GM21526 (cell line): ENCODE results near the gene ADAMTS16.

Experiments
- ATAC-seq: cut with Tn5 transposase; IDR thresholded peaks from one replicate; pipeline ENCODE4 v1.9.1; 2021; ENCODE audit warnings: moderate library complexity; ENCODE audit not compliant: unreplicated experiment, low FRiP score

Gene ADAMTS16

DNA sequence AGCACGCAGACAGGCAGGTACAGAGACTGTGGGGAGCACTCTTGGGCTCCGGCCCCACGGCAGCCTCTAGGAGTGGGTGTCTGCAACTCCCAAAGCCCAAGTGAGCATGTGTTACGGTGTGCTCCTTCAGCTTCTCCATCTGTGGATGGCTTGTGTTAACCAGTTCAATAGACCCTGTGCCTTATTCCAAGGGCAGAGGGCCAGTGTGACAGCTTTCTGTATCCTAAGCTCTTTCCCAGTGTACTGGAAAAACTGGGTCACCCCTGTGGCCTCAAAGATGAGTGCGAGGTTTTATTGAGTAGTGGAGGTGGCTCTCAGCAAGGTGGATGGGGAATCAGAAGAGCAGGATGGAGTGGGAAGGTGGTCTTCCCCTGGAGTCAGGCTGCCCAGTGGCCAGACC, 78.3 kb downstream of the ADAMTS16 start:
- no peak for ATAC-seq

DNA sequence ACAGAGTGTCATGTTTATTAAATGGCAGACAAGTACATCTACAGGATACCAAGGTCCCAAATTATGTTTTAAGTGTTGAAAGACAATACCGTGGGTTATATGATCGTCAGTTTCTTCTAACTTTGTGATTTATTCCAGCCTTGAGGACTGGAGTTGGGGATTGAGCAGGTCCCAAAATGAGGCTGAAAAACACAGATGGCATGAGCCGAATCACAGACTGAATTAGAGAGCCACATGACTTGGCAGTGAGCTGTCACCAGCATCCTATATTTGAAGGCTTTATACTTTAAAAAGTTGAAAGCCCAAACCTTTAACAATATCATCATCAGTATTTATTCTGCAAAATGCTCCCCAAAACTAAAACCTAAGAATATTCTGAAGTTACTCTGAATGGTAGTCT, 79.4 kb downstream of the ADAMTS16 start:
- ATAC-seq = no peak

DNA sequence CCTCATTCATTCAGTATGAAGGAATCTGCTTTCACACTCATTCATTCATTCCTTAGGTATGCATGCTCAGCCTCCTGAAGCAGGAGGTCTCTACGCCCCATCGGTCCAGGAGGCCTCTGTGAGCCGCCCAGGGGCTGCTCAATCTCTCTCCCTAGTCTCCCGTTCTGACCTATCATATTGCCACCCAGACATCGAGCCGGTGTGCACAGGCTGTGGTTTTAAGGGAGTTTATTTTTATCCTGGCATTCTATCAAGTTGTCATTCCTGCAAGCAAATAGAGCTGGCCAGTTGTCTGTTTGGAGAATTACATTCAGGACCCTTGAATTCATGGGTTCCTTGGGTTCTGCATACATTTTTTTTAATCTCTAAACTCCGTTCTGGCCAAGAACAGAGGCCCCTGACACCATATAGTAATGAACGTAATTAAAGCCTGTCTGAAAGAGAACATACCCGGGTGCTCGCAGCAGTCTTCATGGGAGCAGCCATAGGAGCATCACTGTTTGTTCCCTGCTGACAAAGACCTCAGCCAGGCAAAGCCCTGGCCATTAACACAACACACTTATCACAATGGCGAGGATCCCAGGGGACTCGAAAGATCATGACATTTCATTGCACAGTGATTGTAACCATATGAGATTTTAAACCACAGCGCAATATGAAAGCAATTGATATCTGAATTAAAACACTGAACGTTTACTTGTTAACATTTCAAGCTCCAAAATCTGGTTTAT, 80.9 kb downstream of the ADAMTS16 start:
- ATAC-seq = no peak

DNA sequence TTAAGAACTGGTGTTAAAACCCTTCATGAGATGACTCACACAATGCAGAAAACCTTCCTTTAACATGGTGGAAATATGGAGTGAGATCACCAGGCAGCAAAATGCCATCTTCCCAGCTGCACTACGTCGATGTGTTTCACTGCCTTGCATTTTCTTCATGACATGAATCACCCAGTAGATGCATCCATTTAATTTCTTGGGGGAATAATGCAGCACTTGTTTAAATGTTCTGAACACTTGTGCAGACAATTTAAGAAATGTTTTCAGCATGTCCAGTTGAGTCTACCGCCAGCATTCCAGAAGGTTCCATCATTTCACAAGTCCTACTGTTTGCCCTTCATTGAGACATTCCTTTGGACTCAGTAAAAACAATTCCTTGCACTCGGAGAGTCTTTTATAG, 81.6 kb downstream of the ADAMTS16 start:
- no peak for ATAC-seq

DNA sequence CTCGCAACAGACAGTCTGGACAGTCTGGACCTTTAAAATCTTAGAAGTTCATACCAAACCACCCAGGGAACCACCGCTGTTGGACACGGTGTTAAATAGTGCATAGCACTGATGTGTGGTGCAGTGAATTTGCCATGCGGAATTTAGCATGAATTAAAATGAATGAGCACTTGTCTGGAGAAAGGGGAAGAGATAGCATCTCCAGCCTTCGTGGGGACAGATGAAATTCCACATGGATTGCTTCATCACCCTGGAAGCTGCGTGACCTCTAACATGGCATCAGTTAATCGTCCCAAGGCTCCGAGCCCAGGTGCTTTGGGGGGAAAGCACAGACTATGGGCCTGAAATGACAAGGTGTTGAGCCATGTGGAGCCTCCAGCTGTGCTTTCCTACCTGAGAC, 91.4 kb downstream of the ADAMTS16 start:
- no peak for ATAC-seq

DNA sequence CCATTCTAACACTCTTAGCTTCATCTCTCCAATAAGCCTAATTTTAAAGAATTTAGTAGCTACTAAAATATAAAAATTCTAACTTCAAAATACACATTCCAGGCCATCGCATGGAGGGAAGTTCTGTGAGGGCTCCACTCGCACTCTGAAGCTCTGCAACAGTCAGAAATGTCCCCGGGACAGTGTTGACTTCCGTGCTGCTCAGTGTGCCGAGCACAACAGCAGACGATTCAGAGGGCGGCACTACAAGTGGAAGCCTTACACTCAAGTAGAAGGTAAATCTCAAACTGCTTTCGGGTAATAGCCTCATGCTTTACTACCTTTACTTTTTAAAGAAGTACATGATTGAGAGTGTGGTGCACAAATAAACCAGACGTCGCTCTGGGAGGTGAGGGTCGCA, 94.8 kb downstream of the ADAMTS16 start:
- no peak for ATAC-seq

DNA sequence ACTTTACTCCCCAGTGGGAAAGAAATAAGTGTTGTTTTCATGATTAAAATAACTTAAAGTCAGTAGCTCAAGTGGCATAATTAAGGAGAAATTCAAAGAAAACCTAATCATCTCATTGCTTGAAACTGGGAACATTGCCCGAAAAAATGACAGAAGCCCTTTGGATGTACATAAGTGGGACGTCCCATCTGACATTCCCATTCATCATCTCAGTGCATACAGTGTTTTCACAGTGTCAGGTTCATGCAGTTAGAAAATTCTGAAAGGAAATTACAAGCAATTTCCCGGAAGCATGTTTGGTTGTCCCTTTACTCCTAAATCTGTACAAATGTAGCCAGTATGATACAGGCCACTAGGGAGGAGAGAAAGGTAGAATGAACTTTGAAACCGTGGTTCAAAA, 95.6 kb downstream of the ADAMTS16 start:
- no peak for ATAC-seq

DNA sequence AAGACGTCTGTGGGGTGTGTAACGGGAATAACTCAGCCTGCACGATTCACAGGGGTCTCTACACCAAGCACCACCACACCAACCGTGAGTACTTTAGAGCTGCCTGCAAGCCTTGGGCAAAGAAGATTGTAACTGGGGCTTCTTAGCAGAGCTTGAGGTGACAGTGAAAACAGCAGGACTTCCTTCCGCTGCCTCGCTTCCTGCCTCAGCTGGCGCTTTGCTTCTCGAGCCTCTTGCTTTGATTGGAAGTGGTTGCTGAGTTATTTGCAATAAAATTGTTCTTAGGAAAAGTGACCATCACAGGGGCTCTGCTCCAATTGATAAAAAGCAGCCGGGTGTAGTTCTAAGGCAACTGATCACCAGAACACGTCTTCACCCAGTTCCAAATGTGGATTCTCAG, 99.1 kb downstream of the ADAMTS16 start:
- no peak for ATAC-seq

DNA sequence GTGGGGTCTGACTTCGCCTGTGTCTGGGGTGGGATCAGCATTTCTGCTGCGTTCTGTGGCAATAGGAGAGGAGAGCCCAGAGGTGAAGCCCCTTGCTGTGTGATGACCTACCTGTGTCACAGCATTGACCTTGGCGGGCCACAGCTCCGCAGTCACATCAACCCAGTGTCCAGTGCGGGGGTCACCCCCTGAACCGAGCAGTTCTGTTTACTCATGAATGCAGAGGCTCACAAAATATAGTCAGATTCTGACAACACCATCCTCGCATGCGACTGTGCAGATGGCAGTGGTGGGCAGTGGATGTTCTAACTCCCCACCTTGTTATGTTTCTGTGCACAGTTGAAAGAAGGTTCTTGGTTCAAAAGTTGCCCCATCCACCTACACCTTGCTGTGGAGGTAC, 100.1 kb downstream of the ADAMTS16 start:
- no peak for ATAC-seq

DNA sequence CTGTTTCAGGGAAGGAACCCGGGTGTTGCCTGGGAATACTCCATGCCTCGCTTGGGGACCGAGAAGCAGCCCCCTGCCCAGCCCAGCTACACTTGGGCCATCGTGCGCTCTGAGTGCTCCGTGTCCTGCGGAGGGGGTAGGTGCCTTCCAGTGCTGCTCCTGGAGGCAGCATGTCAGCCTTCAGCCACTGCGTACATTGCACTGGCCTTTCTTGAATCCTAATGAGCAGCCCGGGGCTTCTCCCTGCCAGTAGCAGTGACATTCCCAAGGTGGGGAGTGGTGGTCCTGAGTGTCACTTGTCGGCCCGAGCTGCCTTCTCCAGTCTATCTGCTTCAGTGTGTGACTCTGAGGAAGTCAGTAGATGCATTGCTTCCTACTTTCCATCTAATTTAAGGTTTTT, 101.9 kb downstream of the ADAMTS16 start:
- ATAC-seq = no peak

DNA sequence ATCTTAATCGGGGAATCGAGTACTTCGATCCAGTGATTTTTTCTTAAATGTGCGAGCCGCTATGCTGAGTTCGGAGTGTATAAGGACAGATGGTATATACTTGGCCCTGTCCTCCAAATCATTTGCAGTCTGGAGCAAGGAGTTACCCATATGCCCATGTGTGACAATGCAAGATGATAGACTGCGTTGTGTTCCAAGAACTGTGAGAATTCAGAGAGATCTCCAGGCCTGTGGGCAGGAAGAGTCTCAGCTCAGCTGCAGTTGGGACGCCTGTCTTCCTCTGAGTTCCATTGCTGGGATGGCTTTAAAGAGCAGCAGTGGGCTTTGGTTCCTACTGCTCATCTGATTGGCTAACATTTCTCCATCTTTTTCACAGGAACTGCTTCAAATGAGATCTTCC, 106.6 kb downstream of the ADAMTS16 start:
- ATAC-seq = no peak

DNA sequence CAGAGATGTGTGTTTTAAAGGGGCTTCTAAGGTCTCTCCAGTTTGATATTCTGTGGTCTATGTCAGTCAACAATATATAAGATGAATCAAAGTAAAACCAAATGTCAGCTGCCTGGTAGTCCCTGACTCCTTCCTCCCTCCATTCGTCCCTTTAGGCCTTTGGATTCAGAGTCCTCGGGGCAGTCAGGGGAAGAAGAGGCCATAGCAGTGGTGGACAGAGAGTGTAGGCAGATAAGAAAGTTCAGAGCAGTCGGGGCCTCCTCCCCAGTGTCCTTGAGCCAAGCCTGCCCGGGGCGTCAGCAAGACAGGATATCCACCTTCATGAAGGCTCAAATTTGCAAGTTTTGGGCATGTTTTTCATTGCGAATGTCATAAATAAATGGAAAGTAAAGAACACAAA, 110.6 kb downstream of the ADAMTS16 start:
- no peak for ATAC-seq

DNA sequence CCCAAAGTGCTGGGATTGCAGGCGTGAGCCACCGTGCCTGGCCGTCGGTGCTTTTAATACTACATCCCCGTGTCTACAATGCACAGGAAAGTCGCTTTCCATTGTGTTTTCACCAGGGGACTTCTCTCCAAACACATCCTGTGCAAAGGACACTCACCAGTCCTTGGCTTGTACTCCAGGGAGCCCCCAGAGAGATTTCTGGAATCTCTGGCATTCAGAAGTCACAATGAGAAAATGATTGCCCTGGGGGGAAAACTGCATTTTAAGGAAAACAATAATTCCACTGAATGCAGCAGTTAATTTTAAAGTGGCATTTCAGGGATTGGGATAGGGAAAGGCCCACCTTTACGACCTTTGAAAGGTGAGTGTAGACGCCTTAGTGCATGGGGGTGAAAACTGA, 112.0 kb downstream of the ADAMTS16 start:
- no peak for ATAC-seq

DNA sequence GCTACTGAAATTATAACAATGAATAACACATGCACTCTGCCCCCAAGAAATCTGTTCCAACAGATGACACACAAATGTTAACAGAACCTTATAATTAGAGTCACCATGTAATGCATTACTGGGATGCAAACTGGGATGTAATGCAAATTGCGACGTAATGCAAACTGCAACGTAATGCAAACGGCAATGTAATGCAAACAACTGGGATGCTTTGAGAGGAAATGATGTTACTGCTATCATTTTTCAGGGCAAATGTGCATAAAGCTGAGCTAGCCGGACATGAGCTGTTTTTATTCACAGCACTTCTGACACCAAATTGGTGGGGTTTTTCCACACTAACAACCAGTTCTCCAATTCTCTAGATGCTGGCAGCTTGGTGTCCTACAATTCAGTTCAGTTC, 117.2 kb downstream of the ADAMTS16 start:
- no peak for ATAC-seq

DNA sequence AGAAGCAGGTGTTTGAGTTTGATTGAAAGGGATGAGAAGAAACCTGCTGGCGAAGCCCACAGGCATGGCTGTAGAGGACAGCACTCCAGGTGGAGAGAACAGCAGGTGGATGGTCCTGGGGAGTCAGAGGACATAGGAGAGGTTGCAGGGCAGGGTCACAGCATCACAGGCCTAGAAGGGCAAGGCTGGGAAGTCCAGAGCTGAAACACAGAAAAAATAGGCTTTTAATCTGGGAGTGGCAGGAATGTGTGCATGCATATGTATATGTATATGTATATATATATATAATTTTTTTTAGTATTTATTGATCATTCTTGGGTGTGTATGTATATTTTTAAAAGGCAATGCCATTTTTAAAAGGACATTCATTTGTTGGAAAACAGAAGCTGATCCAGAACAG, 118.4 kb downstream of the ADAMTS16 start:
- no peak for ATAC-seq

DNA sequence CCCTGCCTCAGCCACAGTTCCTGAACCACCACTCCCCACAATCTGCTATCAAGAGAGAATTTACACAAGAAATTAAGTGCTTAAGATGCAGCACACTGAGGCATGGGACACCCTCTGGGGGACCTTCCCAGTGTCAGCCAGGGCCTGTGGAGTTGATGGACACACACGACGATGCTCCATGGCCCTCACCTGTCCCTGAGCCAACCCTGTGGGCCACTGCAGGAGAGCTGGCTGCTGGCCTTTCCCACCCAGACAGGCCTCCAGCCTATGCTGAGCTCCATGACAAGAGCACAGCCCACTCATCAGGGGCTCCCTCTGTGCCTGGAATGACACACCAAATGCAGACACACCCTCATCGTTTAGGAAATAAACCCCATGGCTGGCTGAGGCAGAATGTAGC, 124.6 kb downstream of the ADAMTS16 start:
- no peak for ATAC-seq

DNA sequence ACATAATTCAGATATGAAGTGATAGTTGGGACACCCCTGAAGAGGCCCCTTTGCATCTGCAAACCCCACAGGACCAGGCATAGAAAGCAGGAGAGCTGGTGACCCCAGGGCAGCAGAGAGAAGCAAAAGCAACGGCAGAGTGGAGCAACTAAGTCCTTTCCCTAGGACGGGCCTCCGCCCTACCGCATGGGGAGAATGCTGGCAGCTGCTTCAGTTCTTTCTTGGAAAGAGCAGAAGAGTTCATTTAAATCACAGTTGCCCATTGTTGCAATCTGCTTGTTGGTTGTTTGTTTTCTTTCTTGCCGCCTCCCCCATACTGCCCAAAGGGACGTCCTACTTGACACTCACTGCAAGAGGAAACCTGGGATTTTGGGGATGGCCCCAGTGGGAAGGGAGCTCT, 126.2 kb downstream of the ADAMTS16 start:
- ATAC-seq = no peak

DNA sequence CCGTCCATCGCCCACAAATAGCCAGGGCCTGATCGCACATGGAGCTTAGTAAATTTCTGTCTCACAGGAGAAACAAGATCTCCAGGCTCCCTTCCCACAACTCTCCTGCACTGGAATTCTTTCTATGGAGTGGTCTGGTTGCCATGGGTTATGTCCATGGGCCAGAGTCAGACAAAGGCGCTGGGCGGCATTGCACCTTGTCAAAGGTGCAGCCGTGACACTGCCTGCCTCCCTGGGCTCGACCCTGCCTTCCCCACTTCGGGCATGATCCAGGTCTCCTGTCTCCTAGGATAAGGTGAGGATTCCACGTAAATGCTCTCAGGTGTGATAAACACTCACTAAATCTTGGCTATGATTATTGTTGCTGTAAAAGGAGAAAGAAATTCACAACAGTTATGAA, 130.0 kb downstream of the ADAMTS16 start:
- no peak for ATAC-seq

DNA sequence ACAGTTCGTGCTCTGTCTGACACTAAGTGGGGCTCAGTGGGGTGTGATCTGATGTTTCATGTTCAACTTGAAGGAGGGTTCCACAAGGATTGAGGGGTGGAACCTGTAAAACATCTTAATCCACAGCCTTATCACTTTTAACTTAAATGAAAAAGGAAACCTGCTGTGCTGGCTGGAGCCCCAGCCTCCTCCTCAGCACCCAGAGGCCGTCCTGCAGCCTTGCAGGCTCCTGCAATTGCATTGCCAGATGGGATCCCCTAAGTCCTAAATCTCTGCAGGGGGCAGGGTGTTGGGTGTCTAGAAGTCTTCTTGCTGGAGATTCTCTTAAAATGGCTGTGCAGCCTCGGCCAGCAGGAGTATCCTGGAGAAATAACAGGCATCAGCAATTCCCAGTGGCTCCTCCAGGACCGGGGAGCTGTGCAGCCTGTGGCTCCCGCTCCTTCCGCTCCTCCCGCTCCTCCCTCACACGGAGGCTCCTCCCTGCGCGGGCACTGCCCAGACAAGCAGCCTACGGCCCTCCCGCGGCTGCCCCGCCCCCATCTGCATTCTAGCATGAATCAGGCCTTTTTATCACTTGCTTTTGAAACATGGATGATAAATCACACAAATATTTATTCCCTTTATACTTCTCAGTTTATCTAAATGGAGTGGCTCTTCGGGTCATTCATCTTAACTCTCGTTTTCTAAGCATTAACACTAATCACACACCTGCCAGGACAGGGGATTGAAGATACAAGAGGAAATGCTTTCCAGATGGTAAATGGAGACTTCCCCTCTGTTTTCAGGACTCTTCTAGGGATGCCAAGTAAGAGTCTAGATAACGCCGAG, 131.0 kb downstream of the ADAMTS16 start:
- ATAC-seq = no peak

DNA sequence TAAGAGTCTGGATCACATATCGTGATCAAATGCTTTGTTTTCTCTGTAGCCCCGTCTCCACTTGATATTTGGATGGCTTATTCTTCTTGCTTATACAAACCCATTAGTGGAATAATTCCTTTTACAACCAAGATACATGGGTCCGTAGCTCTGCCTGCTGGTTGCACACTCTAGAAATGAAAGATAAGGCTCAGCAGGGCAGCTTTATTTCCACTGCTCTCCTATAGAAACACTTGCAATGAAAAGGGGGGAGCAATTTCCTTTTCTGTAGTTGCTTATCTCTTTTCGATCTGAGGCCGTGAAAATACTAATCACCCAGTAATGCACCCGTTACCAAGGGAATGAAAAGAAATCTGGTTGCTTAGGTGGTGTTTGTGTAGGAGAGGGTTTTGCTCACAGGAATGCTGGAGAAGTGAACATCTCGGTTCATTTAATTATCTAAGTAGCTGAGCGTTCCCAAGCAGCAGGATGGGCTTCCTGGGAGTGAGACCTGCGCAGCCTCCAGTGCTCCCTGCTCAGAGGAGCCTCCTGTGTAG, 131.7 kb downstream of the ADAMTS16 start:
- no peak for ATAC-seq

DNA sequence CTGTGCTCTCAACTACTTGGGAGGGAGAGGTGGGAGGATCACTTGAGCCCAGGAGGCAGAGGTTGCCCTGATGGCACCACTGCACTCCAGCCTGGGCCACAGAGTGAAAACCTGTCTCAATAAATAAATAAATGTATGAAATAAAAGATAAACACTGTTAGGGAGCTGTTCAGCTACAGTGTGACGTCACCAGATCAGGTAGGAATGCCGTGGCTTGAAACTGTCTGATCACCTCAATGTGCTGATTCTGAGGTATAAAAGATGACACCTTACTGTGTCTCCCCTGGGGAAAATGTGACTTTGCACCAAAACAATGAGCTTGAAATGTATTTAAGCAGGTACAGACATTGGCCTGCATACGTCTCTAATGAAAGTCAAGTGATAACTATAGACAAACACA, 133.3 kb downstream of the ADAMTS16 start:
- no peak for ATAC-seq

DNA sequence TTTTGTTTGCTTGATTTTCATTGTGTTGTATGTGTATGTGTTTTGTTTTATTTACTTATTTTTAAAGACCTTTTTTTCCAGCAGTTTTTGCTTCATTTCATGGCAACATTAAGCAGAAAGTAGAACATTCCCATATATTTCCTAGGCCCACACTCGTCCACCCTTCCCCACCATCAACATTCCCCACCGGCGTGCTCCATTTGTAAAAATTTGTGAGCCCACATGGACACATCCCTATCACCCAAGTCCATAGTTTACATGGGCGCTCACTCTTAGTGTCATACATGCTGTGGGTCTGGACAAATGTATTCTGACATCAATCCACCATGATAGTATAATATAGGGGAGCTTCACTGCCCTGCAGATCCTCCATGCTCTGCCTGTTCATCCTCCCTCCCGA, 133.8 kb downstream of the ADAMTS16 start:
- ATAC-seq = no peak
